ENCODE measurements around the gene LRRTM1. TPM values are rescaled to one million over a fixed set of nuclear protein-coding genes. Genes with fewer than 3 reads are reported as not detected.

Gene LRRTM1
- total and polyA plus RNA-seq, 2 of the 4 experiments (the other 2 are of a cell fraction) = not detected

DNA sequence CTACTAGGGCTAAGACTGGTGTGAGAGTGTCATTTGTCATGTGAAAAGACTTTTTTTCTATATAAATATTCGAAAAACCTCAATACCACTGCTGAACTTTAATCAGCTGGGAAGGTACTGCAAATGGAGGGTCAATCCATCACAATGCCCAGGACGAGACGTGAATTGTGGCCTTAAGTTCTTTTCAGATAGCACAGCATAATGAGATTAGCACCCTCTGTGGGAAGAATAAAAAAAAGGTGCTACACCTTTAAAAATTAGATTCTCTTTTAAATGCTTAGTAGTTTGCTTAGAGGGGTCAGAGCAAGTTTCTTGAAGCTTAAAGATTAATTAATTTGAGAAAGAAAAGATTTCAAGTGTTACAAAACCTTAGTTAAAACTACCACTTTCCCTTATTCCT is 5.6 kb downstream of the LRRTM1 start:
- H2AK9ac ChIP-seq (replicated peaks; ENCODE audit: low read depth, low read length, poor library complexity) = no peak overlapping the region
- no peaks in the 10 kb centered on the region for H3K36me3 ChIP-seq (ENCODE audit: control insufficient read depth, insufficient read depth, low read length)
- H4K5ac ChIP-seq (ENCODE audit: low read depth, low read length) = no peak overlapping the region
- dilution Hi-C loops (cut with HindIII; ENCODE audit: low sequenced_read_pairs, unreplicated experiment) = no loop called here
- H2BK15ac ChIP-seq (ENCODE audit: low read depth, low read length) = no peak overlapping the region
- WGBS, 2 experiments (ENCODE audit: extremely low coverage in 2 of 2, insufficient read length in 1 of 2) = no CpG with 5 or more reads among the region's 3 CpGs
- no peak overlapping the region for H4K8ac ChIP-seq (ENCODE audit: low read depth in 2 of 2, low read length in 2 of 2)
- H4K91ac ChIP-seq (ENCODE audit: insufficient read depth, low read depth, low read length) = no peak overlapping the region
- no peaks in the 10 kb centered on the region for H4K20me1 ChIP-seq (ENCODE audit: insufficient read depth, low read length)
- H3K56ac ChIP-seq (ENCODE audit: extremely low read depth, insufficient read depth, low read length) = no peak overlapping the region
- no peak overlapping the region for H3K14ac ChIP-seq (replicated peaks; ENCODE audit: low read depth, low read length)
- intact Hi-C loops (cut with micrococcal nuclease) = no loop called here
- DNase-seq (no peak), ATAC-seq (ENCODE audit: low read depth) (no peak)
- H2BK120ac ChIP-seq (ENCODE audit: low read depth, low read length) = no peak overlapping the region
- BruUV-seq (replicated peaks) = no TSS peak
- H3K27me3 ChIP-seq (ENCODE audit: control insufficient read depth, insufficient read depth, low read length) = peaks cover 25% of the 10 kb centered on the region
- no peak overlapping the region for H3K9ac ChIP-seq (ENCODE audit: low read depth, low read length)
- TF ChIP-seq, protein P1, sequence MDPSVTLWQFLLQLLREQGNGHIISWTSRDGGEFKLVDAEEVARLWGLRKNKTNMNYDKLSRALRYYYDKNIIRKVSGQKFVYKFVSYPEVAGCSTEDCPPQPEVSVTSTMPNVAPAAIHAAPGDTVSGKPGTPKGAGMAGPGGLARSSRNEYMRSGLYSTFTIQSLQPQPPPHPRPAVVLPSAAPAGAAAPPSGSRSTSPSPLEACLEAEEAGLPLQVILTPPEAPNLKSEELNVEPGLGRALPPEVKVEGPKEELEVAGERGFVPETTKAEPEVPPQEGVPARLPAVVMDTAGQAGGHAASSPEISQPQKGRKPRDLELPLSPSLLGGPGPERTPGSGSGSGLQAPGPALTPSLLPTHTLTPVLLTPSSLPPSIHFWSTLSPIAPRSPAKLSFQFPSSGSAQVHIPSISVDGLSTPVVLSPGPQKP (IDR thresholded peaks at IDR 0.05; ENCODE audit: borderline replicate concordance, low read depth, low read length) = no peak
- TF ChIP-seq MXI1 (IDR thresholded peaks at IDR 0.05; ENCODE audit: borderline replicate concordance, low read depth, low read length) (no peak), RFX5 (IDR thresholded peaks at IDR 0.05; ENCODE audit: low read depth, low read length) (no peak), CHD1 (IDR thresholded peaks at IDR 0.05; ENCODE audit: low read depth, low read length) (no peak)
- no peak overlapping the region for H3K18ac ChIP-seq (ENCODE audit: low read depth, low read length)
- in situ Hi-C loops (cut with MboI; ENCODE audit: low sequenced_read_pairs) = no loop called here
- no peak overlapping the region for H3K4me2 ChIP-seq (ENCODE audit: low read depth, low read length)
- ChIA-PET POLR2A (ENCODE audit: unreplicated experiment) (no interaction called here), CTCF (no interaction called here)
- H3K9me1 ChIP-seq (ENCODE audit: insufficient read depth, low read length) = no peaks in the 10 kb centered on the region
- H2BK5ac ChIP-seq (ENCODE audit: low read depth, low read length, poor library complexity, severe bottlenecking) = no peak overlapping the region
- no peak overlapping the region for H3K27ac ChIP-seq (ENCODE audit: insufficient read depth, low read length)
- no peak overlapping the region for H2BK20ac ChIP-seq (ENCODE audit: low read depth, low read length)
- no peaks in the 10 kb centered on the region for H3K79me1 ChIP-seq (ENCODE audit: low read depth in 1 of 2, low read length in 2 of 2)
- no peaks in the 10 kb centered on the region for H3K4me1 ChIP-seq (ENCODE audit: control insufficient read depth, insufficient read depth, low read length)
- H3K9me3 ChIP-seq (ENCODE audit: control insufficient read depth, insufficient read depth, low read length) = no peaks in the 10 kb centered on the region
- no peak overlapping the region for H3K23ac ChIP-seq (ENCODE audit: low read depth, low read length)
- H3K4me3 ChIP-seq (ENCODE audit: insufficient read depth, low read depth, low read length) = no peak overlapping the region
- no peak overlapping the region for H3K4ac ChIP-seq (ENCODE audit: low read depth, low read length)
- no peak overlapping the region for H2AFZ ChIP-seq (replicated peaks; ENCODE audit: low read length, poor library complexity)
- no peak overlapping the region for H2AK5ac ChIP-seq (ENCODE audit: low read depth, low read length)

All from IMR-90 (cell line).